ENCODE results near the gene ZBTB7B.

ZBTB7B gene

GRCh38 chr1:154969860-154970452 lies 32.6 kb upstream of the ZBTB7B start:
- Histone ChIP-seq H3K9me3 (ENCODE audit: control insufficient read depth in 1 of 2, low read length in 2 of 2) (no peaks in the 10 kb centered on the region), H3K27me3 (ENCODE audit: low read depth, low read length) (no peaks in the 10 kb centered on the region), H3K27ac (ENCODE audit: low read length) (peak overlapping the region; percentile 78), H3K4me3 (ENCODE audit: low read depth in 1 of 2, low read length in 2 of 2) (peak overlapping the region; percentile 48 to 65), H3K4me1 (ENCODE audit: control insufficient read depth in 1 of 2, insufficient read depth in 2 of 2, low read length in 2 of 2) (peaks cover 17 to 39% of the 10 kb centered on the region in 2 donors), H3K36me3 (ENCODE audit: control insufficient read depth in 1 of 2, insufficient read depth in 2 of 2, low read length in 2 of 2) (peaks cover 27 to 46% of the 10 kb centered on the region in 2 donors)

- Histone ChIP-seq H3K27me3 (ENCODE audit: low read depth, low read length) (no peaks in the 10 kb centered on the region), H3K36me3 (ENCODE audit: control insufficient read depth in 1 of 2, insufficient read depth in 2 of 2, low read length in 2 of 2) (peaks cover 26 to 38% of the 10 kb centered on the region in 2 donors), H3K9me3 (ENCODE audit: control insufficient read depth in 1 of 2, low read length in 2 of 2) (no peaks in the 10 kb centered on the region), H3K27ac (ENCODE audit: low read length) (peak within 1 kb of the TSS; percentile 78), H3K4me3 (ENCODE audit: low read depth in 1 of 2, low read length in 2 of 2) (peak within 1 kb of the TSS; percentile 48 to 65), H3K4me1 (ENCODE audit: control insufficient read depth in 1 of 2, insufficient read depth in 2 of 2, low read length in 2 of 2) (peaks cover 17 to 39% of the 10 kb centered on the region in 2 donors)
Observed at GRCh38 chr1:154970631-154971340, 31.8 kb upstream of the ZBTB7B start, which contains the start of gene SHC1. SHC1 (minus strand) TSS chr1:154970747; CDS start chr1:154970526, 221 bp downstream.

- no peaks in the 10 kb centered on the region for H3K27me3 ChIP-seq (ENCODE audit: low read depth, low read length)
- H3K4me3 ChIP-seq (ENCODE audit: low read depth in 1 of 2, low read length in 2 of 2) = peak overlapping the region; percentile 48 to 65
- H3K36me3 ChIP-seq (ENCODE audit: control insufficient read depth in 1 of 2, insufficient read depth in 2 of 2, low read length in 2 of 2) = peaks cover 20 to 32% of the 10 kb centered on the region in 2 donors
- peak overlapping the region; percentile 78 for H3K27ac ChIP-seq (ENCODE audit: low read length)
- no peaks in the 10 kb centered on the region for H3K9me3 ChIP-seq (ENCODE audit: control insufficient read depth in 1 of 2, low read length in 2 of 2)
- H3K4me1 ChIP-seq (ENCODE audit: control insufficient read depth in 1 of 2, insufficient read depth in 2 of 2, low read length in 2 of 2) = peaks cover 23 to 46% of the 10 kb centered on the region in 2 donors
Observed at GRCh38 chr1:154971341-154971998, 31.1 kb upstream of the ZBTB7B start.

- peak overlapping the region; percentile 95 for H3K27ac ChIP-seq (ENCODE audit: low read length)
- H3K9me3 ChIP-seq (ENCODE audit: control insufficient read depth in 1 of 2, low read length in 2 of 2) = no peaks in the 10 kb centered on the region
- H3K4me3 ChIP-seq (ENCODE audit: low read depth in 1 of 2, low read length in 2 of 2) = peak overlapping the region; percentile 83 to 85
- no peaks in the 10 kb centered on the region for H3K27me3 ChIP-seq (ENCODE audit: low read depth, low read length)
- peaks cover 23 to 47% of the 10 kb centered on the region in 2 donors for H3K4me1 ChIP-seq (ENCODE audit: control insufficient read depth in 1 of 2, insufficient read depth in 2 of 2, low read length in 2 of 2)
- H3K36me3 ChIP-seq (ENCODE audit: control insufficient read depth in 1 of 2, insufficient read depth in 2 of 2, low read length in 2 of 2) = peaks cover 13 to 25% of the 10 kb centered on the region in 2 donors
Observed at GRCh38 chr1:154972213-154972516, 30.4 kb upstream of the ZBTB7B start.

DNA sequence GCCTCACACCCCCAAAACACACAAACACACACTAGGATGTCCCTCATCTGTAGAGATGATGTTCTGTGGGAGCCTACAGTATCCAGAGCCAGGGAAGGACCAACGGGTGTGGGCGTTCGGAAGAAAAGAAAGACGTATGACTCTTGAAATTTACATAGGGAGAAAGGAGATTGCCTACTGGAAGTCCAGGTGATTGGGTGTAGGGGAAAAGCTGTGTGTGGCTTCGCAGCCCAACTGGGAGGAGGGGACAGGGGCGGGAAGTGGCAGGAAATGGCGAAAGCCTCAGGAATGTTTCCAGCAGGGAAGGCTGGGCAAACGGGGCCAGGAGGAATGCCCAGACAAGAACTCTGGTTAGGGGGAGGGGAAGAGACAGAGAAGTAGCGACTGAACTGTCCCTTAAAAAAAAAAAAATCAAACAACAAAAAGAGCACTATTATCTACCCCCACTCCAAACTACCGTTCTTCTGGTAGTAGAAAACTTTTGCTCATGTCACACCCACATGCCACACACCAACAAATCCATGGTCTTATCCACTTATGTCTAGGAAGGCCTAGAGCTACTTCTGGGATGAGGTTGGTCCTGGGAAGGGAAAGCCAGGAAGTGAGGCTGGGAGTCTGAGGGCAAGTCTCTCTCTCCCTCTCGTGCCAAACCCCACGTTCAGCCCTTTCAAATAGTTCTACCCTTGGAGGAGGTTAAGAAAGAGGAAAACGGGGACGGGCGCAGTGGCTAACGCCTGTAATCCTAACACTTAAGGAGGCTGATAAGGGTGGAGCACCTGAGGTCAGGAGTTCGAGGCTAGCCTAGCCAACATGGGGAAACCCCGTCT lies 29.9 kb upstream of the ZBTB7B start:
- Histone ChIP-seq H3K27ac (ENCODE audit: low read length) (peak overlapping the region; percentile 95), H3K9me3 (ENCODE audit: control insufficient read depth in 1 of 2, low read length in 2 of 2) (no peaks in the 10 kb centered on the region), H3K36me3 (ENCODE audit: control insufficient read depth in 1 of 2, insufficient read depth in 2 of 2, low read length in 2 of 2) (peaks cover 8 to 19% of the 10 kb centered on the region in 2 donors), H3K4me1 (ENCODE audit: control insufficient read depth in 1 of 2, insufficient read depth in 2 of 2, low read length in 2 of 2) (peaks cover 23 to 47% of the 10 kb centered on the region in 2 donors), H3K4me3 (ENCODE audit: low read depth in 1 of 2, low read length in 2 of 2) (peak overlapping the region; percentile 83 to 85), H3K27me3 (ENCODE audit: low read depth, low read length) (no peaks in the 10 kb centered on the region)

- H3K9me3 ChIP-seq (ENCODE audit: control insufficient read depth in 1 of 2, low read length in 2 of 2) = no peaks in the 10 kb centered on the region
- H3K4me3 ChIP-seq (ENCODE audit: low read depth in 1 of 2, low read length in 2 of 2) = peak overlapping the region; percentile 83 to 85
- H3K4me1 ChIP-seq (ENCODE audit: control insufficient read depth in 1 of 2, insufficient read depth in 2 of 2, low read length in 2 of 2) = peaks cover 23 to 46% of the 10 kb centered on the region in 2 donors
- peak overlapping the region; percentile 95 for H3K27ac ChIP-seq (ENCODE audit: low read length)
- peaks cover 4 to 11% of the 10 kb centered on the region in 2 donors for H3K36me3 ChIP-seq (ENCODE audit: control insufficient read depth in 1 of 2, insufficient read depth in 2 of 2, low read length in 2 of 2)
- no peaks in the 10 kb centered on the region for H3K27me3 ChIP-seq (ENCODE audit: low read depth, low read length)
Observed at GRCh38 chr1:154973344-154974101, 29.1 kb upstream of the ZBTB7B start.

DNA sequence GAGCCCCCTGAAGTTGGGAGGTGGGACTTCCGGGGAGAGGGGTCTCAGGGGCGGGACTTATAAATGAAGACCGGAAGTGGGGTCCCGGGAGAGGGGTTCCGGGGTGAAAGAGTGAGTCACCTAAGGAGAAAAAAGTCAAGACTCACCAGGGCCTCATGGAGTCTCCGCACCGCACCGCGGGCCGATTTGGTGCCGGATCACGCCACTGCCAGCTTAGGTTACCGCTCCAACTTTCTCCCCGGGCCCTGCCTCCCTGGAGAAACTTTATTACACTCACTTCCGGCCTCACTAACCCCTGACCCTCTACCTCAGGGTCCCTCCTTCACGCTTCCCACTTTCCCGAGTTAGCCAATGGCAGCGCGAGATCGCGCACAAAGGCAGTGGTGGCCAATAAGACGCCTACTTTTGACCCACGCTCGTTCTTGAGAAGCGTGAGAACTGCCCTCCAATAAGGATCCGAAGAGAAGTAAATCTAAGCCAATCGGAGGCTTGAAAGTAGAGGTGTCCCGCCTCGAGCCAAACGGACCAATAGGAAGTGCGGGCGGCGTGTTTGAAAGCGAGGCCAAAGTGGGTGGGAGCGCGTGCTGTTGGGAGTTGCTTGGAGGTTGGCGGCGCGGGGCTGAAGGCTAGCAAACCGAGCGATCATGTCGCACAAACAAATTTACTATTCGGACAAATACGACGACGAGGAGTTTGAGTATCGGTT lies 28.3 kb upstream of the ZBTB7B start, which contains the start of gene CKS1B:
Gene CKS1B, plus strand, starts transcription at position 580 of the 706 bp plus-strand sequence. Its CDS starts 65 bp downstream, at position 645.
- Histone ChIP-seq H3K4me1 (ENCODE audit: control insufficient read depth in 1 of 2, insufficient read depth in 2 of 2, low read length in 2 of 2) (peaks cover 23 to 39% of the 10 kb centered on the region in 2 donors), H3K27ac (ENCODE audit: low read length) (peak within 1 kb of the TSS; percentile 95), H3K27me3 (ENCODE audit: low read depth, low read length) (no peaks in the 10 kb centered on the region), H3K4me3 (ENCODE audit: low read depth in 1 of 2, low read length in 2 of 2) (peak within 1 kb of the TSS; percentile 83 to 85), H3K36me3 (ENCODE audit: control insufficient read depth in 1 of 2, insufficient read depth in 2 of 2, low read length in 2 of 2) (peaks cover 4 to 11% of the 10 kb centered on the region in 2 donors), H3K9me3 (ENCODE audit: control insufficient read depth in 1 of 2, low read length in 2 of 2) (no peaks in the 10 kb centered on the region)

- no peaks in the 10 kb centered on the region for H3K27me3 ChIP-seq (ENCODE audit: low read depth, low read length)
- no peaks in the 10 kb centered on the region for H3K9me3 ChIP-seq (ENCODE audit: control insufficient read depth in 1 of 2, low read length in 2 of 2)
- H3K27ac ChIP-seq (ENCODE audit: low read length) = peak overlapping the region; percentile 95
- peaks cover 23 to 33% of the 10 kb centered on the region in 2 donors for H3K4me1 ChIP-seq (ENCODE audit: control insufficient read depth in 1 of 2, insufficient read depth in 2 of 2, low read length in 2 of 2)
- peaks cover 4 to 11% of the 10 kb centered on the region in 2 donors for H3K36me3 ChIP-seq (ENCODE audit: control insufficient read depth in 1 of 2, insufficient read depth in 2 of 2, low read length in 2 of 2)
- H3K4me3 ChIP-seq (ENCODE audit: low read depth in 1 of 2, low read length in 2 of 2) = peak overlapping the region; percentile 83 to 85
Observed at GRCh38 chr1:154974808-154975408, 27.7 kb upstream of the ZBTB7B start.

DNA sequence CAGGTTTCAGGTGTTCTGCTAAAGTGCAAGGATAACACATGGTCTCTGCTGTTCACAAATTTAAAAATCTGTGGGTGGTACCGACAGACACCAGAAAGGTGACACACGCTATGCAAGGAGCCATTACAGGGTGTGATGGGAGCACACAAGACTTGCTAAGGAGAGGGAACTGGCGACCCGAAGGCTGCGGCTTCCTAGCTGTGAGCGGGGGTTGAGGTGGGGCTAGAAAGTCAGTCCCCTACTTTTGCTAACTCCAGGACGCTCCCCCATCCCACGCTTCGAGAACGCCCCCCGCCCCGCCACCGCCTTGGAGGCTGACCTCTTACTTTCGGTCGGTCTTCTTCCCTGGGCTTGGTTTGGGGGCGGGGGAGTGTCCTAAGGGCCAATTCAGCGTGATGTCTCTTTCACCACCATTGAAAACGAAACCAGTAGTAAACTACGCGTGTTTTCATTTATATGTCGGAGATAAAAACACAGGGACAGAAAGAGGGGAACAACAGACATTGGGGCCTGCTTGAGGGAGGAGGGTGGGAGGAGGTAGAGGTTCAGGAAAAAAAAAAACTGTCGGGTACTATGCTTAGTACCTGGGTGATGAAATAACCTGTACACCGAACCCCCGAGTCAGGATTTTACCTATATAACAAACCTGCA lies 27.1 kb upstream of the ZBTB7B start:
- peak overlapping the region; percentile 83 to 85 for H3K4me3 ChIP-seq (ENCODE audit: low read depth in 1 of 2, low read length in 2 of 2)
- H3K4me1 ChIP-seq (ENCODE audit: control insufficient read depth in 1 of 2, insufficient read depth in 2 of 2, low read length in 2 of 2) = peaks cover 23 to 28% of the 10 kb centered on the region in 2 donors

More for the DNA sequence above, 27.1 kb upstream of the ZBTB7B start:
- Histone ChIP-seq H3K27ac (ENCODE audit: low read length) (peak overlapping the region; percentile 95), H3K36me3 (ENCODE audit: control insufficient read depth in 1 of 2, insufficient read depth in 2 of 2, low read length in 2 of 2) (peaks cover 4 to 11% of the 10 kb centered on the region in 2 donors), H3K27me3 (ENCODE audit: low read depth, low read length) (no peaks in the 10 kb centered on the region), H3K9me3 (ENCODE audit: control insufficient read depth in 1 of 2, low read length in 2 of 2) (no peaks in the 10 kb centered on the region)
